HCT116 (cell line): ENCODE measurements around the gene ADAMTS5.

Experiments used
- RAD21 ChIP-seq: IDR thresholded peaks from 2 replicates; pipeline ENCODE4 v1.6.1; 2012; ENCODE audit warnings: low read depth, mild to moderate bottlenecking
- ZNF274 ChIP-seq: fragments of 200-500 bp; sonication (Bioruptor generic); IDR thresholded peaks from 2 replicates; pipeline ENCODE4 v1.6.1; 2014; ENCODE audit warnings: mild to moderate bottlenecking, low read depth, low read length, inconsistent platforms
- TF ChIP-seq, protein P1 (sequence below), 3 experiments: fragments of 200-600 bp in 1 of 3; sonication (generic) in 1 of 3; IDR thresholded peaks in 2 of 3; conservative IDR thresholded peaks in 1 of 3; 2 replicates each; pipeline ENCODE4 v1.5.1; 2012 to 2017; ENCODE audit warnings: low read depth in 2 of 3, low read length in 2 of 3, antibody characterized with exemption in 1 of 3, borderline replicate concordance in 1 of 3, control low read depth in 1 of 3, mild to moderate bottlenecking in 1 of 3, mixed read lengths in 1 of 3, mixed run types in 1 of 3, moderate library complexity in 1 of 3; ENCODE audit not compliant: insufficient read depth in 1 of 3

DNA sequence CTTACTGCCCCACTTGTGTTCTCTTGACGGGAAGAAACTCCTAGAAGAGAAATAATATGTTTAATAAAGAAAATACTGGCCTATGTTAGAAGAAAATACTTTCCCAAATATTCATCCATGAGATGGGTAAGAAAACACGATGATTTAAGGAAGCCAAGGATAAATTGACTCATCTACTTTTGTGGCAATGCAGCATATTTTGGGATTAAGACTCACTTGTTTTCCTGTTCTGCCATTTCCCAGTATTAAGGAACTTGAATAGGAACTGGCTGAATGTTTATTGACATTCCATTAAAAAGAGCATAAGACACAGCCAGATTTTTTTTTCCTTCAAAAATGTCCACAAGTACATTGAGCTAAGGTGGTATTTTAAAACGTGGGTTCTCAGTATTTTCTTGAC lies 10.9 kb upstream of the ADAMTS5 start:
- TF ChIP-seq, protein P1, sequence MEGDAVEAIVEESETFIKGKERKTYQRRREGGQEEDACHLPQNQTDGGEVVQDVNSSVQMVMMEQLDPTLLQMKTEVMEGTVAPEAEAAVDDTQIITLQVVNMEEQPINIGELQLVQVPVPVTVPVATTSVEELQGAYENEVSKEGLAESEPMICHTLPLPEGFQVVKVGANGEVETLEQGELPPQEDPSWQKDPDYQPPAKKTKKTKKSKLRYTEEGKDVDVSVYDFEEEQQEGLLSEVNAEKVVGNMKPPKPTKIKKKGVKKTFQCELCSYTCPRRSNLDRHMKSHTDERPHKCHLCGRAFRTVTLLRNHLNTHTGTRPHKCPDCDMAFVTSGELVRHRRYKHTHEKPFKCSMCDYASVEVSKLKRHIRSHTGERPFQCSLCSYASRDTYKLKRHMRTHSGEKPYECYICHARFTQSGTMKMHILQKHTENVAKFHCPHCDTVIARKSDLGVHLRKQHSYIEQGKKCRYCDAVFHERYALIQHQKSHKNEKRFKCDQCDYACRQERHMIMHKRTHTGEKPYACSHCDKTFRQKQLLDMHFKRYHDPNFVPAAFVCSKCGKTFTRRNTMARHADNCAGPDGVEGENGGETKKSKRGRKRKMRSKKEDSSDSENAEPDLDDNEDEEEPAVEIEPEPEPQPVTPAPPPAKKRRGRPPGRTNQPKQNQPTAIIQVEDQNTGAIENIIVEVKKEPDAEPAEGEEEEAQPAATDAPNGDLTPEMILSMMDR (IDR thresholded peaks at IDR 0.05 in 2 of 3, conservative IDR thresholded peaks at IDR 0.05 in 1 of 3; ENCODE audit: borderline replicate concordance in 1 of 3, insufficient read depth in 1 of 3, low read depth in 2 of 3, low read length in 2 of 3): no peak
- no peak for TF ChIP-seq RAD21
- TF ChIP-seq ZNF274: no peak
